Amniotic epithelial cell (primary cell): ENCODE results near the gene EFNA4.

Experiments
- DNase-seq: peaks from one replicate; pipeline ENCODE4 v3.0.0-alpha.2; 2010; ENCODE audit warnings: low read depth

The EFNA4 gene

GRCh38 chr1:155073377-155074242 is 10.1 kb downstream of the EFNA4 start:
- no peak for DNase-seq

GRCh38 chr1:155075535-155075934 is 12.0 kb downstream of the EFNA4 start:
- no peak for DNase-seq

GRCh38 chr1:155076371-155076770 is 12.8 kb downstream of the EFNA4 start:
- no peak for DNase-seq

GRCh38 chr1:155077346-155077745 is 13.8 kb downstream of the EFNA4 start:
- no peak for DNase-seq

- no peak for DNase-seq
Measured at GRCh38 chr1:155077758-155078445, 14.4 kb downstream of the EFNA4 start.

GRCh38 chr1:155078469-155079209 is 15.1 kb downstream of the EFNA4 start, which contains the start of gene EFNA3:
Gene EFNA3, plus strand, starts transcription at chr1:155078837. Its CDS starts 105 bp downstream, at chr1:155078942.
- DNase-seq = peak; percentile 22

GRCh38 chr1:155079210-155079486 is 15.6 kb downstream of the EFNA4 start:
- DNase-seq = no peak

GRCh38 chr1:155079487-155080311 is 16.2 kb downstream of the EFNA4 start:
- no peak for DNase-seq

- no peak for DNase-seq
Measured at GRCh38 chr1:155080312-155081228, 17.0 kb downstream of the EFNA4 start.

GRCh38 chr1:155081472-155082300 is 18.1 kb downstream of the EFNA4 start:
- DNase-seq = no peak

- DNase-seq = no peak
Measured at GRCh38 chr1:155082301-155083051, 18.9 kb downstream of the EFNA4 start.

GRCh38 chr1:155083052-155083541 is 19.6 kb downstream of the EFNA4 start:
- DNase-seq = no peak

GRCh38 chr1:155083865-155084721 is 20.6 kb downstream of the EFNA4 start:
- DNase-seq = no peak

GRCh38 chr1:155084722-155085503 is 21.4 kb downstream of the EFNA4 start:
- DNase-seq = peak; percentile 87

- no peak for DNase-seq
Measured at GRCh38 chr1:155085504-155086127, 22.1 kb downstream of the EFNA4 start.

GRCh38 chr1:155086128-155086741 is 22.7 kb downstream of the EFNA4 start:
- DNase-seq = peak; percentile 20
